ENCODE results near the gene NKAIN2.

- TF ChIP-seq CTCF (IDR thresholded peaks at IDR 0.05) (no peak), ZFX (IDR thresholded peaks at IDR 0.05; ENCODE audit: borderline replicate concordance) (no peak)
These were observed 774.1 kb downstream of the NKAIN2 start for GRCh38 chr6:124577734-124578281.

Measured in 22Rv1 (cell line).